HG03097 (cell line): ENCODE data around the gene SPOCD1.
"Not testable (repeated sequence)": the region's sequence is repeated elsewhere in the genome, so short reads cannot be mapped to it uniquely, and the experiment has no call there.

Experiments used
- ATAC-seq: cut with Tn5 transposase; IDR thresholded peaks from one replicate; pipeline ENCODE4 v1.9.1; 2021; ENCODE audit not compliant: unreplicated experiment, low FRiP score

Gene SPOCD1

DNA sequence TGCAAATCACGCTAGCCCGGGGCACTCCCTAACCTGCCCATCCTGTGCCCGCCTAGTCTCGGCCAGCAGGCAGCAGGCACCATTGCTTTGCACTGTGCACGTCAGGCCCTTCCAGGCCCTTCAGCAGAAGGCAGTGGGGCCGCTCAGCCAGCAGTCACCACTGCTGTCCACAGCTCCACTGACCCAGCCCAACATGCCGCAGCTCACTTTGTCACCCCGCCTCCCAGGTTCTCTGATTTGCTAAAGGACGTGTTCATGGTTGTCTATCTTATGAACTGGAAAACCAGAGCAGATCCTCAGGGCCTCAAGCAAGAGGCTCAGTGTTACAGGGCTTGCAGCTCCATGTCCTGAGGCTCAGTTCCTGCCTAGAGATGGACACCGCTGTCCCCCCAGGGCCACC lies 14.2 kb upstream of the SPOCD1 start:
- no peak for ATAC-seq

DNA sequence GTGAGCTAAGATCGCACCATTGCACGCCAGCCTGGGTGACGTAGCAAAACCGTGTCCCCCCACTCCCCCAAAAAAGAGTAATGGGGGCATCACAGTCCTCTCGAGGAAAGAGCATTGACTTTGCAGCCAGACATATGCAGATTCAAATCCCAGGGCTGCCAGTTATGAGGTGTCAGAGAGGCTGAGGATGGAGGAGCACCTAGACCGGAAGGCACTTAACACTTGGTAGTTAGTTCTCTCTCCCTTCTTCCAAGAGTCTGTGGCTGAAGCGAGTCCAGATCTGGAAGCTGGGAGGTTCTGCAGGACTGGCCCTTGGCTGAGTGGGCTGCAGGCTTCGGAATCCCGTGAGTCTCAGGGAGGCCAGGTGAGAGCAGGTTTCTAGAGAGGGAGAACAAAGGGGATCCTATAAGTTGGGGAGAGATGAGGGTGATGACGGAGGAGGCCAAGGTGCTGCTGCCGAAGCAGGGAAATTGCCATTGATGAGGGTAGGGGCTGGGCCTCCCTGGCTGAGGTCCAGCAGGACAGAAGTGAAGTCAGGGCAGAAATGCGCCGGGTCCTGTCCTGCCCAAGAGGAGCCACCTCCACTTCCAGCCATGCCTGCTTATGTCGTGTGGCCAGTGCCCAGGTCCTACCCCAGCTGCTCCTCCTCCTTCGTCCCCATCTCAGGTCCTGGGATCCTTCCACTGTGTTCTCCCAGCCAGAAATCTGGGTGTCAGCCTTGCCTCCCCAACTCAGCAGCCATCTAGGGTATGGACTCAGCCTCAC lies 13.3 kb upstream of the SPOCD1 start:
- ATAC-seq, result no peak

DNA sequence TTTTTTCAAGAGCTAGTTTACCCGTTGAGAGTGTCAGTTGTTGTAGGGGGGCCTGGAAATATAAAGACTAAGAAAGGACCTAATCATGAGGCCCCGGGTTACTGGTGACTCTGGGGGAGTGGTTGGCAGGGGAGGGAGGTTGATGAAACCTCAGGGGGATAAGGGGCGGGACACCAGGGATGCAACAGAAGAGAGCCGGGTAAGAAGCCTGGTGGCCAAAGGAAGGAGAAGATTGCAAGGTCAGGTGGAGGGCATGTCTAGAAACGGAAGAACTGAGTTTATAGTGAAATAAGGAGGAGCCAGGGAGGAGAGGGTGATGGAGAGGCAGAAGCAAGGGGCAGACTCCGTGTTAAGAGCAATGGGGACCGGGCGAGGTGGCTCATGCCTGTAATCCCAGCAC lies 12.5 kb upstream of the SPOCD1 start:
- ATAC-seq, result no peak

DNA sequence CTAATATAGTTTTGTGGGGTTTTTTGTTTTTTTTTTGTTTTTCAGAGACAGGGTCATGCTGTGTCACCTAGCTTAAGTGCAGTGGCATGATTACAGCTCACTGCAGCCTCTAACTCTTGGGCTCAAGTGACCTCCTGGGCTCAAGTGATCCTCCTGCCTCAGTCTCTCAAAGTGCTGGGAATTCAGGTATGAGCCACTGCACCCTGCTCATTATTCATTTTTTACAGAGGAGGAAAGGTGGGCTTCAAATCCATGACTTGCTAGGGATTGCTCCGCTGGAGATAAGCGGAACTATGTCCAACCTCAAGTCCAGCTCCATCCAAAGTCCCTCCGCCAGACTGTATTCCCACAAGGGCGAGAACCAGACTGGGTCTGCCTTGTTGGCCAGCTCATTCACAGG lies 8.0 kb upstream of the SPOCD1 start:
- ATAC-seq, result no peak

DNA sequence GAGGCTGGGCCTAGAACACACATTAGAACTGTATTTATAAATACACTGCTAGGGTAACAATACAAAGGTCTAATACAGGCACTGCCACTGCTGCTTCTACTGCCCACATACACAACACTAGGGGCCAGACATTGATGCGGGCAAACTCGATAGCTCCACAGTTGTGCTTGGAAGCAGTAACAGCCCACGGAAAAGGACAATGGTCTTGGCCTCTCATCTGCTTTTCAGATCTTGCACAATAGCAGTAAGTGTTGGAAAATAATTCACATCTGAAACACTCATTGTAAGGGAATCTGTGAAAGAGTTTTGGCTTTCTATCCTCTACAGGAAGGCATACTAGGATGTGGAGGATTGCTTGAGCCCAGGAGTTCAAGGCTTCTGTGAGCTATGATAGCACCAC lies 6.9 kb upstream of the SPOCD1 start:
- ATAC-seq, result no peak

DNA sequence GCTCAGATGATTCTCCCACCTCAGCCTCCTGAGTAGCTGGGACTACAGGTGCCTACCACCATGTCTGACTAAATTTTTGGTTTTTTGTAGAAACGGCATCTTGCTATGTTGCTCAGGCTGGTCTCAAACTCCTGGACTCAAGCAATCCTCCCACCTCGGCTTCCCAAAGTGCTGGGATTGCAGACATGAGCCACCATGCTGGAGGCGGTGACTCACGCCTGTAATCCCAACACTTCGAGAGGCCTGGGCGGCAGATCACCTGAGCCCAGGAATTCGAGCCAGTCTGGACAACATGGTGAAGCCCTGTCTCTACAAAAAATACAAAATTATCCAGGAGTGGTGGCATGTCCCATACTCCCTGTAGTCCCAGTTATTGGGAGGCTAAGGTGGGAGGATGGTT lies 4.4 kb upstream of the SPOCD1 start:
- ATAC-seq, result not testable (repeated sequence)

DNA sequence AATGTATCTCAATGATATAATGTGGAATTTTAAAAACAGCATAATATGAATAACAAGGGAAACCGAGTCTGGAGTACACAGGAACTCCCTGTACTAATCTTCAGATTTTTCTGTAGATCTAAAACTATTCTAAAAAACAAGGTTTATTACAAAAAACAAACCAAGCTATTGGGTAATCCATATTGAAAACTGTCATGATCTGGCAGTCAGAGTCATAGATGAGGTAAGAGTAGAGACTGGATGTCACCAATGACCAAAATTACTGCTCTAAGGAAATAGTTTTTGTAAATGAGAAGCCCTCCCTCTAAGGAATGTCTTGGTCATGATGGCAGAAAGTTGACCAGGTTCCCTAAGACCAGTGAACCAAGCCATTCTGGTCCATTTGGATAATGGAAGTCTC lies 2.4 kb upstream of the SPOCD1 start:
- no peak for ATAC-seq

DNA sequence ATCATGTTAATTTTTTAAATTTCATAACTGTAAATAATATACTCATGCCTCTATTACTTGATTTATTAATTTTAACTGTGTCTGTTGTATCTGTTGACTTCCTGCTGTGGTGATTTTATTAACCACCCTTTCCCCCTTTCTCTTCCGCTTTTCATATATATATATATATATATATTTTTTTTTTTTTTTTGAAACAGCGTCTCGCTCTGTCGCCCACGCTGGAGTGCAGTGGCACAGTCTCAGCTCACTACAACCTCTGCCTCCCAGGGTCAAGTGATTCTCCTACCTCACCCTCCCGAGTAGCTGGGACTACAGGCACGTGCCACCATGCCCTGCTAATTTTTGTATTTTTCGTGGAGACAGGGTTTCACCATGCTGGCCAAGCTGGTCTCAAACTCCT lies 1.1 kb upstream of the SPOCD1 start:
- ATAC-seq, result not testable (repeated sequence)

DNA sequence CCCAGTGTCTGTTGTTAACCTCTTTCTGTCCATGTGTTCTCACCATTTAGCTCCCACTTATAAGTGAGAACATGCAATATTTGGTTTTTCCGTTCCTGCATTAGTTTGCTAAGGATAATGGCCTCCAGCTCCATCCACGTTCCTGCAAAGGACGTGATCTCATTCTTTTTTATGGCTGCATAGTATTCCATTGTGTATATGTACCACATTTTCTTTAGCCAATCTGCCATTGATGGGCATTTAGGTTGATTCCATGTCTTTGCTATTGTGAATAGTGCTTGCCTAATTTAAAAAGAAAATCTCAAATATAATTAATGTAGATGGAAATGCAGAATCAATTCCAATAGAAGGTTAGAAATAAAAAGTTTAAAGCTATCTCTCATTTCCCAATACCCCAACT lies 679 bp upstream of the SPOCD1 start:
- ATAC-seq, result not testable (repeated sequence)

DNA sequence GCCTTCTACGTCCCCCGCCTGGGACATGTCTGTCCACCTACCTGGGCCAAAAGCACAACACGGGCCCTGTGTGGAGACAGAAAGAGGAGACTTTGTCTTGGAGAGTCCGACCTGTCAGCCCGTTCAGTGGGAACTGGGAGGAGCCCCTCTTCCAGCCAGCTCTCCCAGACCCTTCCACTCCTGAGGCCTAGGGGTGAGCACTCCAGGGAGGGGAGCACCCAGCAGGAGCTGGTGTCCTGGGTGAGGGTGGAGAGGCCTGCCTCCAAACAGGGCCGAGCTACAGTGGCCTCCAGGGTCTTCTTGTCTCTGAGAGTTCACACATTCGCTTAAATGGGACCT lies 546 bp downstream of the SPOCD1 start:
- no peak for ATAC-seq

DNA sequence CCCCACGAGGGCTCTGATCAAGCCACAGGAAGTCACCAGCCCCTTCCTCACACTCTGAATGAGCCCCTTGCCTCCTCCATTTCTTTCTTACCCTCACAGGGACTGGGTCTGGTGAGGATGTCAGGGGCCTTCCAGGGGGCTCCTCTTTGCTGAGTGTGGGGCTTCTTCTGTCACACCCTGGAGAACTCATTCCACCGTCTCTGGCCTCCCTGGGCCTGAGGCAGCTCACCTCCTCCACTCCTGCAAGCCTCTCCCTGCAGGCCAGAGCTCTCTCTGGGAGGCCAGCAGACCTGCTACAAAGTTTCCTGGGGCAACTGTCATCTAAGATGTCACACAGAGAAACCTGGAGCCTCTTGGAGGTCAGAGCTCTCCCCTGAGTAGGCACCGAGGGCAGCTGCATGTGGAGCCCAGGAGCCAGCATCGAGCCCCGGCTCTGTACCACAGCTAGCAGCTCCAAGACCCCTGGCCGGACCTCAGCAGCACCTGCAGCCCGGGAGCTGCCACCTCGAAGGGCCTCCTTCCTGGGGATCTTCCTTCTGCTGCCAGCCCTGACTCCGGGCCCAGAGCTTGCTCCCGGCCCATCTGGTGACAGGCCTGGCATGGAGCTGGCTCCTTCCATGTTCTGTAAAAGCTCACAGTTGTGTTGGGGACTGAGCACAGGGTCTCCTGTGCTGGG lies 1.1 kb downstream of the SPOCD1 start:
- no peak for ATAC-seq

DNA sequence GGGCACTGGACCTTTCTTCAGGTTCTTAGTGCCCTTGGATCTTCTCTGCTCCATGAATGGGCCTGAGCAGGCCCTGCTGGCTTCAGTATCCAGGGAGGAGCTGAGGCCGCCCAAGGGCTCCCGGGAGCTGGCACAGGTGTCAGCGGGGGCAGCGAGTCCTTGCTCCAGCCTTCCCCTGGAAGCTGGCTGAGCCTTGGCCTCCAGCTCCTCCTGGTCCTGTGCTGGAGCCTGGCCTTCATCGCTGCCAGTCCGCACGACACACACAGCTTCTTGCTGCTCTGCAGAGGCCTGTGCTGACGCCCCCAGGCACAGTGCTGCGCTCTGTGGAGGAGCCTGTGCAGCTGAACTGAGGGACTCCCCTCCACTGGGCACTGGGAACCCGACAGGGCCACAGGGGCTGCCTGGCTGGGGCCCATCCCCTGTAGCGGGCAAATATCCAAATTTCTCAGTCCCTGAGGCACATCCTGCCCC lies 1.7 kb downstream of the SPOCD1 start:
- ATAC-seq, result no peak

DNA sequence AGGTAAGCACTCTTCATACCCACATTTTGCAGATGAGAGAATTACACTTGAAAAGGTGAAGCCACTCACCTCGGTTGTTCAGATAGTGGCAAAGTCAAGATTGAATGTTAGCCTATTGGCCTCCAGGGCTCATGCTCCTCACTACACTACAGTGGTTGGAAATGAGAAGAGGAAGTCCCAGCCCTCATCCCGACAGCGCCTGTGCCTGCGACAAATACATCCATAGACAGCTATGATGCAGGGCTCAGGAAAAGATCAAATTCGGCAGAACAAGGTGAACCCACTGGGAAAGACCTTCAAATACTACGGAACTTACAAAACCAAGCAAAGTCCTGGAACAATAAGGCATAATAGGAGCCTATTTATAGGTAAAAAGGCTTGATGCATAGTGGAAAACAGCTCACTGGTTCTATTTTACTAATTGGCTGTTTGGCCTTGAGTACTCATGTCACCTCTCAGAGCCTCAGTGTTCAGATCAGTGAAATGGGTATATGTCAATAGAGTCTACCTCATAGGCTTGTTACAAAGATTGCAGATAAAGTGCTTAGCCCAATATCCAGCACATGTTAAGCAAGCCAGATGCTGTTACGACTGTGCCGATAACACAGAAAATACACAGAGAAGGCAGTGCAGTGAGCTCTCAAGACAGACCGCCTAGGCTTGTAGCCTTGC lies 3.5 kb downstream of the SPOCD1 start:
- ATAC-seq, result no peak

DNA sequence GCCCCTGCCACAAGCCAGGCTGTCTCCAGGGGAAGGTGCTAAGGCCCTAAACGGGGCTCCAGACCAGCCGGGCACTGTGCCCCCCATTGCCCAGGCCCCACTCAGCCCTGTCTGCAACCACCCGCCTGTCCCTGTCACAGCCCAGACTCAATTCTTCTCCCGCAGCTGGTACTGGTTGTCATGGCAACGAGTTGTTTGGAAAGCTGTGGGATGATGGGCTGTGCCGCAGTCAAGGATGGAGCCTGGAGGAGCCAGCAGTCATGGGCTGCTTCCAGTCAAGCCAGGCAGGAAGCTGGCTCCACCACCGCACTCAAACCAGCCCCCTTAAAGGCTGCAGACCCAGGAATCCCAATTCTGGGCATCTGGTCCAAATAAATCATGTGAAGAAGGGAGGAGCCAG lies 4.2 kb downstream of the SPOCD1 start:
- ATAC-seq, result no peak

DNA sequence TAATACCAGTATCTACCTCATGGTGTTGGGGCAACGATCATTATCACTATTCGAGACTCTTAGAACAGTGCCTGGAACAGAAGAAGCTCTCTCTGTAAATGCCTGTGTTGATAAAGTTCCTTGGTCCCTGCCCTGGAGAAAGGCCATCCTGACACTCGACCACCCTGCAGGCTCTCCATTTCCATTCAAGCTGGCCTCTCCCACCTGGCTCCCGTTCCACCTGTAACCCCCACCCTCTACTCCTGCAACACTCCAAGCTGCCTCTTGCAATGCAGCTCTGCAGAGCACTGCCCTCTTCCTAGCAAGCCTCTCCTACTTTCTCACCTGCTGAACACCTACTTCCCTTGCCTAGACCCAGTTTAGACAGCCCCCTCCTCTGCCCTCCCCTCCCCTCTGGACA lies 6.1 kb downstream of the SPOCD1 start:
- no peak for ATAC-seq

DNA sequence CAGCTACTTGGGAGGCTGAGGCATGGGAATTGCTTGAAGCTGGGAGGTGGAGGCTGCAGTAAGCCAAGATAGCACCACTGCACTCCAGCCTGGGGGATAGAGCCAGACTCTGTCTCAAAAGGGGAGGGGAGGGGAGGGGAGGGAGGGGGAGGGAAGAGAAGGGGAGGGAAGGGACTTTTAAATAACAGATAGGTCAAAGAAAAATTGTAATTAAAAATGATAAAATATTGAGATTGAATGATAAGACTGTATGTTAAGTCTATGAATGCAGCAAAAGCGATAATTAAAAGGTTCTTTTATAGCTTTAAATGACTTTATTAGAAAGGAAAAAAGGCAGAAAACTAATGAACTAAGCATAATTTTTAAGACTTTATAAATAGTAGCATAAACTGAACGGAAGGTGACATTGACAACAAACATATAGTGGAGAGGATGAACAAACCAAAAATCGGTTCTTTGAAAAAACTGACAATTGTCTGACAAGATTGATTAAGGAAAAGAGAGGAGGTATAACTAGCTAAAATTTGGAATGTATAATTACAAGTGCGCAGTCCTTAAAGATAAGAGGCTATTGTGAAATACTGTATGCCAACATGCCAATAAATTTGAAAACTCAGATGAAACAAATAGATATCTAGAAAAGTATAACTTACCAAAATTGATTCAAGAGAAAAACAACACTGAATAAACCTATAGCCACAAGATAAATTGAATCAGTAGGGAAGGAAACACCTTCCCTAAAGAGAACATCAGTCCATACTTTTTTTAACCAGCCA lies 8.4 kb downstream of the SPOCD1 start:
- no peak for ATAC-seq

DNA sequence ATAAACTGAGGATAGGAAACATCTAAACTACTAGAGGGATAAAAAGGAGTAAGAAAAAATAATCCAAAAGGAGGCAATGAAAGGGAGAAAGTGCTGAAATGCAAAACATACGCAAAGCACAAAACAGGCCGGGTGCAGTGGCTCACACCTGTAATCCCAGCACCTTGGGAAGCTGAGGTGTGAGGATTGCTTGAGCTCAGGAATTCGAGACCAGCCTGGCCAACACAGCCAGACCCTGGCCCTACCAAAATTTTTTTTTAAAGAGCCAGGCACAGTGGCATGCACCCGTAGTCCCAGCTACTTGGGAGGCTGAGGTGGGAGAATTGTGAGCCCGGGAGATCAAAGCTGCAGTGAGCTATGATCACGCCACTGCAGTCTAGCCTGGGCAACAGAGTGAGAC lies 10.5 kb downstream of the SPOCD1 start:
- ATAC-seq, result no peak

DNA sequence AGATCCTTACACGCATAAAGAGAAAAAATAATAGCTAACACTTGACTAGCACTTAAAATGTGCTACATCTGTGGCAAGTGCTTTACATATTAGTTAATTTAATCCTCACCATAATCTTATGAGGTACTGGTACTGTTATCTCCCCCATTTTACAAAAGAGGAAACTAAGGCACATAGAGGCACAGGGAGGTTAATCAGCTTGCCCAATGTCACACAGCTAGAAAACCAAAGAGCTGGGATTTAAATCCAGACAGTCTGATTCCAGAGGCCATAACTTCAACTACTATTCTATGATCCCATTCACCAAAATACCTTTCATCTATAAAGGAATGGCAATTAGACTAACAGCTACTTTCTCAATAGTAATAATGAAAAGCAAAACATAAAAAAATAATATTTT lies 11.7 kb downstream of the SPOCD1 start:
- no peak for ATAC-seq

DNA sequence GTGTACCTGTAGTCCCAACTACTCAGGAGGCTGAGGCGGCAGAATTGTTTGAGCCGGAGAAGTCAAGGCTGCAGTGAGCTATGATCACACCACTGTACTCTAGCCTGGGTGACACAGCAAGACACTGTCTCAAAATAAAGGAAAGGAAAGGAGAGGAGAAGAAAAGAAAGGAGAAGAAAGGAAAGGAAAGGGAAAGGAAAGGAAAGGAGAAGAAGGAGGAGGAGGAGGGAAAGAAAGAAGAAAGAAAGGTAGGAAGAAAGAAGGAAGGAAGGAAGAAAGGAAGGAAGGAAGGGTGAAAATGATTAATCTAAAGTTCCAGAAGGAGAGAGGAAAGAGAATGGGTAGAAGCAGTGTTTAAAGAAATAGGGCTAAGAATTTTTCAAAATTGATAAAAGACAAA lies 12.2 kb downstream of the SPOCD1 start:
- ATAC-seq, result no peak

DNA sequence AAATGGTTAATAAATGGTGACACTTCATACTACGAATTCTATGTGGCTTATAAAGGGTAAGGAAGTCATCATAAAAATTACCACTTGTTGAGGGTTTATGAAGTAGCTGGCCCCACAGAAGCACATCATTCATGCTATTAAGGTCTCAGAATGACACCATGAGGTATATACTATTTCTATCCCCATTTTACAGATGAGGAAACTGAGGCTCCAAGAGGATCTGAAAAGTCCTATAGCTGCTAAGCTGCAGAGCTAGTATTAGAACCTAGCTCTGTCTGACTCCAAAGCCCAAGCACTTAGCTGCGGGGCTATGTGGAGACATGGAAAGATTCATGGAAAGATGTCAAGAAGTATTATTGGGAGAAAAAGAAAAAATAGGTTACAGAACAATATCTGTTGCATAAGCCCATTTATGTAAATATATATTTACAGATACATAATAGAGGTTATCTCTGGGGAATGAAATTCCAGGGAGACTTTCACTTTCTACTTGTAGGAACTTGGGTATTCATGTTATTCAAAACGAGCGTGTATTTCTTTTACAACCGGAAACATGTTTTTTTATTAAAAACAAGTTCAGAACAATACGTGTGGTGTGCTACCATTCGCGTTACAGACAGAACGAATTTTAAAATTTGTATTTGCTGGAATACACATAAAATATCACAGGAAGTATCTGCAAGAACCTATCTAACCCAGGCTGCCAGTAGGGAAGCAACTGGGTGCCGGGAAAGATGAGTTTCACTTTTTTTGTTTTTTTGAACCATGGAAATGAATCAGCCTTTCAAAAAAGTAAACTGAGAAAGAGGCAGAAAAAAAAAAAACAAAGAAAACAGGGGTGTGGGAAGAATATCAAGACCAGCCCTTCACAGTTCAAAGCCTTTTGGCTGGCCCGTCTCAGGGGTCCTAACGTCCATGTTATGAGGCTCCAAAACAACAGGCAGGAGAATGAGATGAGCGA lies 13.4 kb downstream of the SPOCD1 start:
- no peak for ATAC-seq
